ENCODE results near the gene CBLB. TPM values are rescaled to one million over a fixed set of nuclear protein-coding genes. Genes with fewer than 3 reads are reported as not detected.

Gene CBLB
- total and polyA plus RNA-seq, 9 donors, result 14.8 to 133 (median 40.5) TPM

DNA sequence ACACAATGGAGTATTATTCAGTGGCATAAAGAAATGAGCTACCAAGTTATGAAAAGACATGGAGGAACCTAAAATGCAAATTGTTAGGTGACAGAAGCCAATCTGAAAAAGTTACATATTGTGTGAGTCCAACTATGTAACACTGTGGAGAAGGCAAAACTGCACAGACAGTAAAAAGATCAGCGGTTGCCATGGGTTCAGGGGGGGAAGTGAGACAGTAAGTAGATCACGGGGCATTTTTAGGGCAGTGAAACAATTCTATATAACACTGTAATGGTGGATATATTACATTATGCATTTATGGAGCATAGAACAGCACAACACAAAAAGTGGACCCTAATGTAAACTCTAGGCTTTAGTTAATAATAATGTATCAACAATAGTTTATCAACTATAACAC lies 17.6 kb downstream of the CBLB start:
- no peaks in the 10 kb centered on the region for H3K36me3 ChIP-seq
- intact Hi-C loops (cut with DNase I), result no loop called here
- H3K4me3 ChIP-seq, result no peak overlapping the region
- no peak overlapping the region for H3K27ac ChIP-seq
- H3K27me3 ChIP-seq, result no peaks in the 10 kb centered on the region
- TF ChIP-seq CTCF (IDR thresholded peaks at IDR 0.05) (no peak), EP300 (IDR thresholded peaks at IDR 0.05) (no peak), POLR2A (IDR thresholded peaks at IDR 0.05) (no peak)
- H3K4me1 ChIP-seq (ENCODE audit: insufficient read depth), result peaks cover 1% of the 10 kb centered on the region
- DNase-seq, result no peak
- H3K9me3 ChIP-seq, result no peaks in the 10 kb centered on the region
- WGBS, 3 donors, result 97 to 98% (median 98%) methylated on average over 2 of the region's 2 CpGs

GRCh38 chr3:105850593-105850992 lies 18.2 kb downstream of the CBLB start:
- Histone ChIP-seq H3K4me1 (ENCODE audit: insufficient read depth) (peaks cover 1% of the 10 kb centered on the region), H3K4me3 (no peak overlapping the region), H3K27me3 (no peaks in the 10 kb centered on the region), H3K9me3 (no peaks in the 10 kb centered on the region), H3K27ac (no peak overlapping the region), H3K36me3 (no peaks in the 10 kb centered on the region)
- 96 to 98% (median 97%) methylated on average over 2 of the region's 2 CpGs for WGBS, 3 donors
- intact Hi-C loops (cut with DNase I), result no loop called here
- DNase-seq, result no peak
- TF ChIP-seq POLR2A (IDR thresholded peaks at IDR 0.05), result no peak
- no peak for TF ChIP-seq CTCF (IDR thresholded peaks at IDR 0.05)
- no peak for TF ChIP-seq EP300 (IDR thresholded peaks at IDR 0.05)

DNA sequence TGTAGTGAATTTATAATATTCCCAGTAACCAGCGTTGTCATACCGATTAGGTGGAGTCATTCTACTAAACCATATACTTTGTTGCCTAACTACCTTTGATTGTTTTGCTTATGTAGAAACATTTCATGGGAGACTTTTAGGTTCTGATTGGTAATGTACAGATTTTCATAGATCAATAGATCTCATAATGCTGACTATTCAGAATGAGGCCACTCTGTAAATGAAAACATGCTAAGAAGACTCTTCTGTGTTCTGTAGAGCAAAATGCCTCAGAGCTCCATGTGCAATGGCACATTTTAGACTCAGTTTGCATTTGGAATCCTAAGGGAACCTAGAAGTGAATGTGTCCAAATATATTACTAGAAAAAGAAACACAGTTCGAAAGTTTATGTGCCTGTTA lies 20.0 kb downstream of the CBLB start:
- intact Hi-C loops (cut with DNase I), result no loop called here
- 92 to 96% (median 94%) methylated on average over 3 of the region's 3 CpGs for WGBS, 3 donors
- Histone ChIP-seq H3K27ac (no peak overlapping the region), H3K27me3 (no peaks in the 10 kb centered on the region), H3K9me3 (no peaks in the 10 kb centered on the region), H3K4me1 (ENCODE audit: insufficient read depth) (peaks cover 4% of the 10 kb centered on the region), H3K36me3 (no peaks in the 10 kb centered on the region), H3K4me3 (no peak overlapping the region)
- TF ChIP-seq EP300 (IDR thresholded peaks at IDR 0.05), result no peak
- TF ChIP-seq CTCF (IDR thresholded peaks at IDR 0.05), result no peak
- TF ChIP-seq POLR2A (IDR thresholded peaks at IDR 0.05), result no peak
- DNase-seq, result no peak

GRCh38 chr3:105847865-105848264 lies 20.9 kb downstream of the CBLB start:
- Histone ChIP-seq H3K36me3 (no peaks in the 10 kb centered on the region), H3K4me1 (ENCODE audit: insufficient read depth) (peaks cover 4% of the 10 kb centered on the region), H3K27ac (no peak overlapping the region), H3K4me3 (no peak overlapping the region), H3K27me3 (no peaks in the 10 kb centered on the region), H3K9me3 (no peaks in the 10 kb centered on the region)
- WGBS, 3 donors, result 51 to 68% (median 54%) methylated on average over 2 of the region's 2 CpGs
- intact Hi-C loops (cut with DNase I), result no loop called here
- no peak for TF ChIP-seq POLR2A (IDR thresholded peaks at IDR 0.05)
- TF ChIP-seq EP300 (IDR thresholded peaks at IDR 0.05), result no peak
- no peak for TF ChIP-seq CTCF (IDR thresholded peaks at IDR 0.05)
- no peak for DNase-seq

DNA sequence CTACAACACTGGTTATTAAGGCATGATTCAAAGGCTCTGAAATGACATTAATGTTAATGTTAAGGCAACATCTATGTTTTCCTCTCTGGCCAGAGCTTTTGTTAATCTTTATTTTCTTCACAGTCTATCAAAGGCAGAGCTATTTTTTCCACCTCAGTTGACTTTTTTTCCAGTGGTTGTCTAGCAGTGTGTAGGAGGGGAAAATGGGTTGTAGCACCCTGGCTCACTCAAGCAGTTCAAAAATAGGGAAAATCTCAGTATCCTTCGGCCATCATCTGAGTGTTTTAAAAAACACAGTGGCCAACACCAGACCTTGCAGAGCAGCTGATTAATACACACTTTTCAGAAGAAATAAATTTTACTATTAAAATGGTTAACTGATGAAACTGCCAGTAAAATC lies 21.4 kb downstream of the CBLB start:
- TF ChIP-seq CTCF (IDR thresholded peaks at IDR 0.05), result no peak
- no peak for TF ChIP-seq EP300 (IDR thresholded peaks at IDR 0.05)
- TF ChIP-seq POLR2A (IDR thresholded peaks at IDR 0.05), result no peak
- WGBS, 3 donors, result 14 to 42% (median 33%) methylated on average over 1 of the region's 1 CpG
- H3K36me3 ChIP-seq, result no peaks in the 10 kb centered on the region
- peaks cover 4% of the 10 kb centered on the region for H3K4me1 ChIP-seq (ENCODE audit: insufficient read depth)
- H3K4me3 ChIP-seq, result no peak overlapping the region
- no peaks in the 10 kb centered on the region for H3K27me3 ChIP-seq
- DNase-seq, result no peak
- no peaks in the 10 kb centered on the region for H3K9me3 ChIP-seq
- intact Hi-C loops (cut with DNase I), result no loop called here
- no peak overlapping the region for H3K27ac ChIP-seq

Data from ovary (tissue), 9 donors.